Small intestine (tissue), 7 donors: ENCODE data around the gene ADSS2. TPM values are rescaled to one million over a fixed set of nuclear protein-coding genes. Genes with fewer than 3 reads are reported as not detected.
"Not testable (repeated sequence)": the region's sequence is repeated elsewhere in the genome, so short reads cannot be mapped to it uniquely, and the experiment has no call there.

Source experiments
- DNase-seq, 2 donors: peaks; one replicate each; pipeline versions ENCODE4 v3.0.0 to v3.0.0-alpha.2; 2013
- FAIRE-seq: peaks from 2 replicates; lab custom pipeline; 2012; peaks lifted over from hg19 to GRCh38; lab: Jason Lieb, UNC
- H3K27ac ChIP-seq, 3 donors: one replicate each; pipeline ENCODE4 v1.5.1; 2013; ENCODE audit warnings: low read length in 2 of 3, mild to moderate bottlenecking in 2 of 3, control low read depth in 1 of 3, inconsistent platforms in 1 of 3, low read depth in 1 of 3, moderate library complexity in 1 of 3
- H3K27me3 ChIP-seq, 3 donors: one replicate each; pipeline ENCODE4 v1.6.1; 2013; ENCODE audit warnings: low read length in 3 of 3, inconsistent platforms in 1 of 3; ENCODE audit not compliant: control insufficient read depth in 3 of 3, insufficient read depth in 3 of 3
- H3K36me3 ChIP-seq, 3 donors: one replicate each; pipeline ENCODE4 v1.6.1; 2013; ENCODE audit warnings: low read length in 3 of 3, inconsistent platforms in 1 of 3, low read depth in 1 of 3, mild to moderate bottlenecking in 1 of 3, moderate library complexity in 1 of 3; ENCODE audit not compliant: control insufficient read depth in 3 of 3, insufficient read depth in 2 of 3
- H3K4me1 ChIP-seq, 3 donors: one replicate each; pipeline ENCODE4 v1.6.1; 2013; ENCODE audit warnings: low read length in 2 of 3, inconsistent platforms in 1 of 3, low read depth in 1 of 3, mild to moderate bottlenecking in 1 of 3, moderate library complexity in 1 of 3; ENCODE audit not compliant: control insufficient read depth in 3 of 3, insufficient read depth in 2 of 3
- H3K4me3 ChIP-seq, 3 donors: one replicate each; pipeline ENCODE4 v1.5.1; 2013; ENCODE audit warnings: low read length in 3 of 3, control low read depth in 1 of 3, inconsistent platforms in 1 of 3, low read depth in 1 of 3, mild to moderate bottlenecking in 1 of 3, moderate library complexity in 1 of 3
- H3K9me3 ChIP-seq, 2 donors: one replicate each; pipeline ENCODE4 v1.6.1; 2013; ENCODE audit warnings: low read depth in 1 of 2, low read length in 1 of 2; ENCODE audit not compliant: control insufficient read depth in 2 of 2, insufficient read depth in 1 of 2
- whole genome bisulfite sequencing, 3 donors: extraction: QIAGEN DNeasy Blood & Tissue Kit; methylation state at CpG; one replicate each; pipeline ENCODE4 v1.1.7; 2013; 5-methylcytosine and 5-hydroxymethylcytosine counted together
- polyA plus RNA-seq, 4 donors: library from polyadenylated mRNA; stranded (reverse) in 3 of 4; unstranded in 1 of 4; fragments of 200-250 nt in 3 of 4; fragments of 120-200 nt in 1 of 4; gene quantifications; one replicate each; pipeline versions ENCODE4 v1.2.1 to v1.2.3, GENCODE V29; 2013
- donor health status: healthy with polysubstance abuse.
- donor health status: control.
- donor health status: control.
- donor health status: Bipolar disorder and iron deficiency.
- donor health status: healthy.

ADSS2 gene
- polyA plus RNA-seq, 4 donors, result 18.1 to 56.2 (median 27.0) TPM

GRCh38 chr1:244374484-244374883 lies 77.2 kb downstream of the ADSS2 start:
- 88 to 96% (median 93%) methylated on average over 6 of the region's 6 CpGs for WGBS, 3 donors
- not testable (repeated sequence) for DNase-seq, FAIRE-seq

GRCh38 chr1:244371242-244372141 lies 80.2 kb downstream of the ADSS2 start:
- Histone ChIP-seq H3K27me3 (no peaks in the 10 kb centered on the region), H3K4me1 (no peaks in the 10 kb centered on the region), H3K27ac (no peak overlapping the region), H3K36me3 (no peaks in the 10 kb centered on the region), H3K9me3 (no peaks in the 10 kb centered on the region), H3K4me3 (no peak overlapping the region)
- 82 to 84% (median 83%) methylated on average over 11 of the region's 11 CpGs for WGBS, 3 donors
- DNase-seq (no peak), FAIRE-seq (no peak)

More at GRCh38 chr1:244374484-244374883, 77.2 kb downstream of the ADSS2 start:
- H3K27ac ChIP-seq, H3K36me3 ChIP-seq, H3K4me3 ChIP-seq, H3K4me1 ChIP-seq, H3K27me3 ChIP-seq, H3K9me3 ChIP-seq: not testable (repeated sequence)

GRCh38 chr1:244370060-244370637 lies 81.6 kb downstream of the ADSS2 start:
- Histone ChIP-seq H3K36me3 (no peaks in the 10 kb centered on the region), H3K4me1 (no peaks in the 10 kb centered on the region), H3K27ac (no peak overlapping the region), H3K9me3 (peaks cover 0 to 5% of the 10 kb centered on the region in 2 donors), H3K4me3 (no peak overlapping the region), H3K27me3 (no peaks in the 10 kb centered on the region)
- FAIRE-seq (no peak), DNase-seq (no peak)
- WGBS, 3 donors, result 71 to 80% (median 72%) methylated on average over 8 of the region's 8 CpGs

- H3K4me1 ChIP-seq, result no peaks in the 10 kb centered on the region
- H3K27me3 ChIP-seq, result no peaks in the 10 kb centered on the region
- no peaks in the 10 kb centered on the region for H3K36me3 ChIP-seq
- no peak overlapping the region for H3K27ac ChIP-seq
- WGBS, 3 donors, result 59 to 75% (median 67%) methylated on average over 18 of the region's 18 CpGs
- DNase-seq (peak; percentile 50 to 78), FAIRE-seq (no peak)
- H3K4me3 ChIP-seq, result no peak overlapping the region
- peaks cover 0 to 11% of the 10 kb centered on the region in 2 donors for H3K9me3 ChIP-seq
Measured at GRCh38 chr1:244369256-244370057, 82.3 kb downstream of the ADSS2 start.

GRCh38 chr1:244368279-244368678 lies 83.4 kb downstream of the ADSS2 start:
- H3K9me3 ChIP-seq, result peaks cover 0 to 11% of the 10 kb centered on the region in 2 donors
- no peak overlapping the region for H3K4me3 ChIP-seq
- DNase-seq, result no peak
- H3K27me3 ChIP-seq, result no peaks in the 10 kb centered on the region
- H3K36me3 ChIP-seq, result no peaks in the 10 kb centered on the region
- no peak overlapping the region for H3K27ac ChIP-seq
- WGBS, 3 donors, result 81 to 88% (median 88%) methylated on average over 5 of the region's 5 CpGs
- FAIRE-seq, result no peak
- H3K4me1 ChIP-seq, result no peaks in the 10 kb centered on the region

GRCh38 chr1:244367399-244368114 lies 84.2 kb downstream of the ADSS2 start:
- Histone ChIP-seq H3K4me3 (no peak overlapping the region), H3K36me3 (no peaks in the 10 kb centered on the region), H3K9me3 (peaks cover 0 to 11% of the 10 kb centered on the region in 2 donors), H3K27me3 (no peaks in the 10 kb centered on the region), H3K4me1 (no peaks in the 10 kb centered on the region), H3K27ac (no peak overlapping the region)
- WGBS, 3 donors, result 88 to 91% (median 89%) methylated on average over 17 to 18 of the region's 18 CpGs
- FAIRE-seq (no peak), DNase-seq (no peak)

- 64 to 86% (median 76%) methylated on average over 7 of the region's 7 CpGs for WGBS, 3 donors
- DNase-seq (no peak), FAIRE-seq (no peak)
- H3K9me3 ChIP-seq, result peaks cover 0 to 11% of the 10 kb centered on the region in 2 donors
- no peaks in the 10 kb centered on the region for H3K36me3 ChIP-seq
- H3K4me1 ChIP-seq, result no peaks in the 10 kb centered on the region
- H3K27me3 ChIP-seq, result no peaks in the 10 kb centered on the region
- peak overlapping the region in 1 of 3 donors; percentile 62 for H3K27ac ChIP-seq
- no peak overlapping the region for H3K4me3 ChIP-seq
Measured at GRCh38 chr1:244365809-244366208, 85.9 kb downstream of the ADSS2 start.
